HCT116 (cell line): ENCODE measurements around the gene ZNF446. TPM values are rescaled to one million over a fixed set of nuclear protein-coding genes. Genes with fewer than 3 reads are reported as not detected.

ENCODE experiments used
- CBX3 ChIP-seq: IDR thresholded peaks from 2 replicates; pipeline ENCODE4 v1.6.1; 2012; ENCODE audit warnings: low read depth
- CEBPB ChIP-seq: IDR thresholded peaks from 2 replicates; pipeline ENCODE4 v1.6.1; 2012; ENCODE audit warnings: low read depth
- CTCF ChIP-seq, 3 experiments: fragments of 200-600 bp in 1 of 3; sonication (generic) in 1 of 3; IDR thresholded peaks in 2 of 3; conservative IDR thresholded peaks in 1 of 3; 2 replicates each; pipeline ENCODE4 v1.5.1; 2012 to 2017; ENCODE audit warnings: low read depth in 2 of 3, low read length in 2 of 3, antibody characterized with exemption in 1 of 3, borderline replicate concordance in 1 of 3, control low read depth in 1 of 3, mild to moderate bottlenecking in 1 of 3, mixed read lengths in 1 of 3, mixed run types in 1 of 3, moderate library complexity in 1 of 3; ENCODE audit not compliant: insufficient read depth in 1 of 3
- ELF1 ChIP-seq: IDR thresholded peaks from 2 replicates; pipeline ENCODE4 v1.6.1; 2012; ENCODE audit warnings: low read depth, borderline replicate concordance
- MAX ChIP-seq: IDR thresholded peaks from 2 replicates; pipeline ENCODE4 v1.6.1; 2012
- POLR2A ChIP-seq: IDR thresholded peaks from 2 replicates; pipeline ENCODE4 v1.7.0; 2011; ENCODE audit warnings: borderline replicate concordance; ENCODE audit not compliant: insufficient read depth, insufficient read length; ENCODE audit errors: extremely low read depth
- REST ChIP-seq: IDR thresholded peaks from 2 replicates; pipeline ENCODE4 v1.6.1; 2012; ENCODE audit warnings: low read depth
- TCF7L2 ChIP-seq: IDR thresholded peaks from 2 replicates; pipeline ENCODE4 v1.7.0; 2011; ENCODE audit warnings: borderline replicate concordance, inconsistent platforms; ENCODE audit not compliant: insufficient read depth, insufficient read length; ENCODE audit errors: extremely low read depth
- YY1 ChIP-seq: IDR thresholded peaks from 2 replicates; pipeline ENCODE4 v1.6.1; 2011; ENCODE audit warnings: low read length, low read depth, moderate library complexity, mild to moderate bottlenecking; ENCODE audit not compliant: insufficient replicate concordance; ENCODE audit errors: extremely low read depth
- total RNA-seq: library from RNA; stranded (reverse); gene quantifications from one replicate; pipeline ENCODE4 v1.2.1, GENCODE V29; 2021; ENCODE audit not compliant: unreplicated experiment

The ZNF446 gene
- total RNA-seq, 1 experiment from 2014 or later: 6.5 TPM

- TF ChIP-seq YY1: peak; percentile 67
- peak; percentile 58 to 94 (median 84) for TF ChIP-seq CTCF (IDR thresholded peaks at IDR 0.05 in 2 of 3, conservative IDR thresholded peaks at IDR 0.05 in 1 of 3; ENCODE audit: borderline replicate concordance in 1 of 3, insufficient read depth in 1 of 3, low read depth in 2 of 3, low read length in 2 of 3)
- TF ChIP-seq REST: no peak
- TF ChIP-seq ELF1: no peak
- peak; percentile 96 for TF ChIP-seq MAX
- peak; percentile 51 for TF ChIP-seq TCF7L2
- TF ChIP-seq CBX3: peak; percentile 87
- TF ChIP-seq POLR2A: peak; percentile 77
- TF ChIP-seq CEBPB: no peak
These were observed 37.8 kb downstream of the ZNF446 start (continued) for GRCh38 chr19:58513694-58514563.
